Stimulated activated CD8-positive, alpha-beta memory T cell treated with anti-CD3 and anti-CD28 coated beads, Interleukin-15, amount 100 ng/mL, for 48 hours (primary cell): ENCODE results near the gene NPSR1.
"Not testable (repeated sequence)": the region's sequence is repeated elsewhere in the genome, so short reads cannot be mapped to it uniquely, and the experiment has no call there.

Experiments used
- DNase-seq, 2 donors: peaks; one replicate each; pipeline ENCODE4 v3.0.0-alpha.2; 2020; ENCODE audit warnings: low read depth in 2 of 2

Gene NPSR1, protein sequence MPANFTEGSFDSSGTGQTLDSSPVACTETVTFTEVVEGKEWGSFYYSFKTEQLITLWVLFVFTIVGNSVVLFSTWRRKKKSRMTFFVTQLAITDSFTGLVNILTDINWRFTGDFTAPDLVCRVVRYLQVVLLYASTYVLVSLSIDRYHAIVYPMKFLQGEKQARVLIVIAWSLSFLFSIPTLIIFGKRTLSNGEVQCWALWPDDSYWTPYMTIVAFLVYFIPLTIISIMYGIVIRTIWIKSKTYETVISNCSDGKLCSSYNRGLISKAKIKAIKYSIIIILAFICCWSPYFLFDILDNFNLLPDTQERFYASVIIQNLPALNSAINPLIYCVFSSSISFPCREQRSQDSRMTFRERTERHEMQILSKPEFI

DNA sequence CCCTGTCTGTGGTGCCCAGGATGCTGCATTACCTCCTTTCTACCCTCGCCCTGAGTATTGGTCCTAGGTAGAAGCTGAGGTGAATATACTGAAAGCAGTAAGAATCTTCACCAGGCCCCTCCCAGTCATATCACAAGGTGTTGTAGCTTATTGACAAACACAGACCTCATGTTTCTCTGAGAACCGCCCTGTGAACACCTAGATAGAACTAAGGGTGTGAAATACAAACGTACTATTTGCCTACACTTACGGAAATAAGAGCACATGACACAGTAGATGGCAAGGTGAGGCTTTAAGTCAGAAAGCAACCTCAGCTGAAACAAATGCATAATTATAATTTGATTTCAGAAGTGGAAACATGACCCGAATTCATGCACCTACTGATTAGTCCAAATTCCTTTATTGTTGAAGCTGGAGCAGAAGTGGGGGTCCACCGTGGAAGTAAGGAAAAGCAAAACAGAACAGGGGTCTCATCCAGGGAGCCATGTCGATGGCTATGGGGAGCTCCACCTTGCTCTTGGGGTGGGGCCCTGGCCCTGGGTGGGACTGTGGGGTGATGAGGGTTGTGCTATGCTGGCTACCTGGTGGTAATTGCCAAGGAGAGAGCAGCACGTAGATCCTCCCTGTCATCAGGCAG, at the start of gene NPSR1:
Gene NPSR1, plus strand, starts transcription at position 587 of the 637 bp plus-strand sequence. CDS start 195 bp downstream, outside the sequence.
- DNase-seq, result no peak

DNA sequence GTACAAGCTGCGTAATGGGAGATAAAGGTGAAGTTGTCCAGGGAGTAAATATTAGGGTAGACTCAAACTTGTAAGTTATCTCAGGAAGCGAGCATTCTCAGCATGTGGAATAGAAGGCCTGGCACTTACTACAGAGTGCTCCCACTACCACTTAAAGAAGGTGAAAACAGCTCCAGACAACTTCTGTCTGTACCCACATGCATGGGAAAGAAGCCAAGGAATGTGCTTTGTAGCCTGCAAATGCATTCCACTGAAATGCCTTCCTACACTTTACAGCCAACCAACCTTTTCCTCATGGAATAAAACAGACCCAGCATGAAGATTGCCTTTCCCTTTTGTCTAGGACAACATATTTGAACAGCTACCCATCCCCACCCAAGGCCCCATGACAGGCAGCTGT, 45.4 kb upstream of the NPSR1 start:
- DNase-seq, result no peak

DNA sequence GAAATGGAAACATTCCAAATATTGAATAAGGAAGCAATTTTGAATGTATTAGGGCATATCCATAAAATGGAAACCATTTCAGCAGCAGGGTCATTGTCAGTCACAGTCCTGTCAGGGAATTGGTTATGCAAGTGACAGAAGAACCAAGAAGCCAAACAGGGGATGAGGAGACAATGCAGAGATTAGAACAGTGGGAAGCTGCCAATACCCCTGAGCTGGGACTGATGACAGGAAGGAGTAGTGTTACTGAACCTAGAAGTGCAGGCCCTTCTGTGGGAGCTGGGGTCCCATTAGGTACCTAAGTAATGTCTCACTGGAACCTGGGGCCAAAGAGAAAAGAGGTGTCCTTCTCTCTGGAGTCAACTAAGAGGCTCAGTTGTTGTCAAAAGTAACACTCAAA, 37.6 kb upstream of the NPSR1 start:
- no peak for DNase-seq

DNA sequence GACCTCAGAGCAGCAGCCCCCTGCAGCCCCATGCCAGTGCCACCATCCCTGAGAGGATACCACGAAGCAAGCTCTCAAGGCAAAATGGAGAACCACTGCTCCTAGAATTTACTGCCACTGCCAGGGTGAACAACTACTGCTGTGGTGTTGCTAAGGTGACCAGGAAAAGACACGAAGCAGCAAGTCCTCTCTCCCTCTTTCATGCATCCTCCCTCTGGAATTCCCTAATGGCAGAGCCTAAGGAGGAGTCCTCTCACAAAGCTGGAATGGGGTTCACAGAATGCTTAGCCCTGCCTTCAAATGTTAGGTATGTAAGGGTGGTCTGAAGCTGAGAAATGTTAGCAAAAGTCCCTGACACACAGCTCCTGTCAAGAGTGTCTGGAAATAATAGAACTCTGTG, 35.8 kb upstream of the NPSR1 start:
- DNase-seq, result no peak

DNA sequence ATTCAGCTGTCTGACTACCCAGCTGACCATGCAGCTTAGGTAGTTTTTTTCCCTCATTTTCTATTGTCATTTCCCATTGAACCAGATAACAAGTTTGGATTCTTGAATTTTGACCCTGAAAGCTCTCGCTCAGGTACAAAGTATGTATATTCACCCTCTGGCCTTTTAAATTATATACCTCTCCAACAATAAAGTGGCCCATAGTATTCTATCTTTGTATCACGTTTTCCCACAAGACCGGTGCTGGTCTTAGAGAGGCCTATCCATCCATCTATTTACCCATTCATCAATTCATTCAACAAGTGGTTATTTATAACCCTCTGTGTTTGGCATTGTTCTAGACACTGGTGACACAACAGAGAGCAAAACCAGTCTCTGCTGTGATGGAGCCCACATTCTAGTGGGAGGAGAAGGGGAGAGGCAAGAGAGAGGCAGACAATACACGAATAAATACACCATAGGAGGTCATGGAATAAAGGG, 35.2 kb upstream of the NPSR1 start:
- DNase-seq, result no peak

DNA sequence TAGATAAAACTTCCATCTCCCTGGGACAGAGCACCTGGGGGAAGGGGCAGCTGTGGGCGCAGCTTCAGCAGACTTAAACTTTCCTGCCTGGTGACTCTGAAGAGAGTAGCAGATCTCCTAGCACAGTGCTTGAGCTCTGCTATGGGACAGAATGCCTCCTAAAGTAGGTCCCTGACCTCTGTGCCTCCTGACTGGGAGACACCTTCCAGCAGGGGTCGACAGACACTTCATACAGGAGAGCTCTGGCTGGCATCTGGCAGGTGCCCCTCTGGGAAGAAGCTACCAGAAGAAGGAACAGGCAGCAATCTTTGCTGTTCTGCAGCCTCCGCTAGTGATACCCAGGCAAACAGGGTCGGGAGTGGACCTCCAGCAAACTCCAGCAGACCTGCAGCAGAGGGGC, 29.4 kb upstream of the NPSR1 start:
- DNase-seq, result not testable (repeated sequence)

DNA sequence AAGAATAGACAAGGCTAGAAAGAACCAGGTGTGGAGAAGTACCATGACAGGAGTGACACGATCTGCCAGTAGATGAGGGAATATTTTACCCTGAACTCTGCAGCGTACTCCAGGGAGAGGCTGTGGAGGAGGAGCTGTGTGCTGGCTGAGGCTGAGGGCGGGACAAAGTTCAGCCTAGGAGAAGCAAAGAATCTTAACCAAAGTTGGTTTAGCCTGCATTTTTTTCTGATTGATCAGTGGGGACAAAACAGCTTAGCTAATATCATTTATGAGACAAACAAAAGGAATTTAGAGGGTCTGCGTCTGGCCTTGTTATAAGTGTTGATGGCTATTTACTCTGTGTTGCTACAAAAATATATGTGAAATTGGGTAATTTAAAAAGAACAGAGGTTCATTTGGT, 5.2 kb upstream of the NPSR1 start:
- DNase-seq, result no peak

DNA sequence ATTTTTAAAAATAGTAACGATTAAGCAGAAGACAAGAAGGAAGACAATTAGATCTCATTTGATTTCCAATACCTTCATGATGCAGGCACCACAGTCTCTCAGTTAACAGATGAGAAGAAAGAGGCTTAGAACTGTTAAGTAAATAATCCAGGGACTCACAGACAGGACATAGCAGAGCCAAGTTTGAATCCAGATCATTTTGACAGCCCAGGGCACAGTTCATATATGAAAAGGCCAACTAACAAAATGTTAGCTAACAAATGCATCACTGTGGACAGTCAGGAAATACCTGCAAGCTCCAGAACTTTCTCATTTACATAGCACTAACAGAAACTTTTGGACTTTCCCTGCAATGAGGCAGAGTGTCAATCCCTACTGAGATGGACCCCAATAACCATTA, 4.2 kb upstream of the NPSR1 start:
- DNase-seq, result no peak

DNA sequence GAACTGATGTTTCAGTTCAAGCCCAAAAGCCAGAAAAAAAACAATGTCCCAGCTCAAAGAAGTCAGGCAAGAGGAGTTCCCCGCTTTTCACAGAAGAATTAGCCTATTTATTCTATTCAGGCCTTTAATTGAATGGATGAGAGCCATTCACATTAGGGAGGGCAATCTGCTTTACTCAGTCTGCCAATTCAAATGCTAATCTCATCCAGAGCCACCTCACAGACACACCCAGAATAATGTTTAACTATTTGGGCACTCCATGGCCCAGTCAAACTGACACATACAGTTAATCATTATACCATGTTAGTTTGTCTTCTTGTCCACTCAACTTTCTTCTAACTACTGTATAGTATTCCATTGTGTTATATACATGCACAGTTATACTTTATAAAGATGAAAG, 2.6 kb upstream of the NPSR1 start:
- no peak for DNase-seq

DNA sequence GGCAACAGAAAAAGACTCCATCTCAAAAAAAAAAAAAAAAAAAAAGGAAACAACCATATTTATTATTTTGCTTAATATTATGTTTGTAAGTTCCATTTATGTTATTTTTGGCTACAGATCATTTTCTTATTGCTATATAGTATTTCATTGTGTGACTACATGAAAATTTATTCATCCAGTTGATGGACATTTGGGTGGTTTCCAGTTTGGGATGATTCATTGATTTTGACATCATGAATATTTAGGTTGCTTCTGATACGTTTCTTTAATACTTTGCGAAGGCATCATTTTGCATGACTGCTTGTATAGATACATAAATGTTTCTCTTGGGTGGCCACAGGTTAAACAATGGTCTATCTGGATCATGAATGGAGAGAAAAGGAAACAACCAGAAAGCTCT, 2.0 kb upstream of the NPSR1 start:
- no peak for DNase-seq

DNA sequence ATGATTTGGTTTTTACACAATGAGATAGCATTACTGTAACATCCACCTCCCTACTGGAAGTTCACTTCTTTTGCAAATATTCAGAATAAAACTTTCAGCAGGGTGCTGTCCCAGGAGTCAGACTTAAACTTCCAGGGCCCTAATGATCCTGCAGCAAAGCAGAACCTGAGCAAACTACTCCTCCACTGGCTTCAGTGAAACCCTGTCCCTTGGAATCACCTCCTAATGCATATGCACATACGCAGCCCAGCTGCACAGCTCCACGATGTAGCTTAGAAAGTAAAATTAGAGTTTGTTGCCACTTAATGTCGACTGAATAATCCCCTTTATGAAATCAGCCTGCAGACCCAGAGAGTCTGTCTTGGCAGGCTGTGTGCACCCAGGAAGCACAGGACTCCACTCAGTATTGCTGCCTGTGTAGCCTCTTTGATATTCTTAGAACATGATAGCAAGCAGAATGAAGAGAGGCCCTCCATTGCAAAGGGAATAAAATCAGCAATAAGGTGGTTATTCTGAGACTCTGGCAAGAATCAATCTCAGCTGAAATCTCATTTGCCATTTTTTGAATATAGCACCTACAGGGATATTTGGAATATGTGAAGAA, 1.6 kb downstream of the NPSR1 start:
- DNase-seq, result no peak

DNA sequence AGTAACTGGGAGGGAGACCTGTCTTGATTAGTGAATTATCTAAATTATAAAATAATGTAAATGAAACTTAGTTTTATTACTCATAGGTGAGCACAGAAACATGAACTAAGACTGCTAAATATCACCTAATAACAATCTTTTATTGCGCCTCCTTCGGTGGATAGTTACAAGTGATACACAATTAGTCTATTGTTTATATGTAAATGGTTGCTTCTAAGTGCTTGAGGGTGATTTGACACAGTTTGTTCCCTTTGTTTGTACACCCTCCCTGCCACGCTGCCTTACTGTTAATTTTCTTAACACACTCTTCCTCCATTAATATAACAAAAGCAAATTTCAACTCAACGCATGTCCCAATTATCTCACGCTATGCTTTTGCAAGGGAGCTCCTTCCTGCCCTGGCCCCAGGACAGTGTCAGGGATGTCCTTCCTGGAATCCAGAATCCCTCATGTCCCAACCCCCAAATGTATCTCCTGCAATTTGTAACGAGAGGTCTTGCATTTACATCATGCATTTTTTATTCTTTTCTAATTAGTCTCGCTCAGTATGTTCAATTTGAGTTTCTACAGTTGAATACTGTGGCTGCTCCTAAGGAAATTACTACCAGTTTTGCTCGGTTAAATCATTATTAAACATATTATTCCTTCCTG, 4.2 kb downstream of the NPSR1 start:
- DNase-seq, result no peak

DNA sequence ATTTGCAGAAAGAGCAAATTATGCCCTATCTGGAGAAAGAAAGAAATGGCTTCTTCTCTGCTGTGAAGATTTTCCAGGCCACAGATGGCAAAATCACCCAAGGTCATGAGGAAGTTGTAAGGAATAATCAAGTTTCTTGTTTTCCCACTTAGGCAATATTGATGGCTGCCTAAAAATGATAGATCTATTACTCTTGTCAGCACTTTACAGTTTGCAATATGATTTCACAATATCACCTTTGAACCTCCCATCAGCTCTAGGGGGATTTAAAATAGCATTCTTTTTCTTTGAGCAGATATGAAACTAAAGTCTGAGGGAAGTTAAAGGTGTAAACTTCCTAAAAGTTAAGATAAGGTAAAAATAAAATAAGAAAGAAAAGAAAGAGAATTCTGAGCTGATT, 6.7 kb downstream of the NPSR1 start:
- no peak for DNase-seq

DNA sequence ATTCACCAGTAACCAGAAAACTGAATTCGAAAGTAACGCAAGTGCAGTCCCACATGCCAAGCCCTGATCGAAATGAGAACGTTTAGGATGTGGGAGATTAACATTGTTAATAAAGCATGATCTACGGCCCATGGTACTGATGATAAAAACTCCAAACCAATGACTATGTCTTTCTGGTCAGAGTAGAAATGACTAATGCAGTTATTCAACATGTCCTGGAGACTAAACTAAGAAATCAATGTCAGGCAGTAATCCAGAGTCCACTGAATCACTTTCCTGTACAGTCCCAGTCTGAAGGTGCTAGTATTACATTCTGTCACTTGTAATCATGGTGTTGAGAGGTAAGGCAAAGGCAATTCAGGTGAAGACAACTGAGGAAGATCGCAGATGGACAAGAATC, 14.4 kb downstream of the NPSR1 start:
- DNase-seq, result no peak

DNA sequence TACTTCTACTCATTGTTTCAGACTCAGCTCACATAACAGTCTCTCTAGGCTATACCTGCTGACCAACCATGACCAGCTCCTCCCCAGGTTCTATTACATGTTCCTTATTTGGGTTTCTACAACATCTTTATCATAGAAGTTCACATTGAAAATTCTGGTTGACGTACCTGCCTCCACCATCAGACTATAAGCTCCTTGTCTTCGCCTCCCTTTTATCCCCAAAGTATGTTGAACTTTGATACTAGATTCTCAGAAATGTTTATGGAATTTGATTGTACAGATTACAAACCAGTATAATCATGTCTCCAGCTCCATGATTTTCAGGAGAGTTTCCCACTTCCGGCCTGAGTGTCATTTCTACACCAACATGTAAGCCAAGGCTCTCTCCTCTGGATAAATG, 15.0 kb downstream of the NPSR1 start:
- DNase-seq, result no peak

DNA sequence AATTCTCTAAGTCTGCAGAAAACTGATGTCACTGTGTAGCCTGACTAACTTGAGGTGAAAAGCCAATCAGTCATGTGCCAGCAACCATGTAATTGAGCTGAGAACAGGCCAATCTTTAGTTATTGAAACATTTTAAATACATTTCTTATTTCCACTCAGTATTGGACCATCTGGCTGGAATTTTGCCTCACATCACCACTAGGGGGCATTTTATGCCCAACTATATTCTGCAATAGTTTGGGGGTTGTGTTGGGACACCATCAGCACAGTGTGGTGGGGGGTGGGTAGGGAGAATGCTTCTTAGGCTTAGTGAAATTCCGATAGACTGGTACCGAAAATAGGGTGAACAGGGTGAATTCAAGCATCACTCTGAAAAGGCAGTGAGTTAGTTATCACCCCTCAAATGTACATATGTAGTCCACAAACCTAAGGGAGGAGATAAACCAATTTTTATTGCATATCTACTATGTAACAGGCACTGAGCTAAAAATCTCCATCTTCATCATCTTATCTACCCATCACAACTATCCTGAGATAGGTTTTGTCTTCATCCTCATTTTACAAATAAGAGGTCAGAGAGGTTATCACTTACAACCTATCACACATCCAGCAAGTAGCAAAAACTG, 17.8 kb downstream of the NPSR1 start:
- DNase-seq, result no peak

DNA sequence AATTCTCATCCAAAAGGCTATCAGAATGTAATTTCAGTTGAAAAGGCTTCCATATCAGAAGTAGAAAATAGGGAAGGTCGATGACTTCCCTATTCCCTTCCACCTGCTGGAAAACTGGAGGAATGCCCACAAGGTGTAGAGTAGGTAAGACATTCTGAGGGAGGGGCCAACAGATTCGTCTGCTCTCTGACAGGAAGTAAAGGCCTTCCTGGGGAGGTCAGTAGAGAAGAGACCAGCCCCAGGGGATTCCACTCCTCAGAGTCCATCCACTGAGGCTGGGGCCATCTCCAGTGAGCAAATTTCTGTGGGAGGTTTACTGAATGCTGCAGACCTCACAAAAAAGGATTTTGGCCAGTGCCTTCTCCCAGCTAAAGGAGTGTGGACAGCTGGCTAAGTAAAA, 19.5 kb downstream of the NPSR1 start:
- DNase-seq, result no peak

DNA sequence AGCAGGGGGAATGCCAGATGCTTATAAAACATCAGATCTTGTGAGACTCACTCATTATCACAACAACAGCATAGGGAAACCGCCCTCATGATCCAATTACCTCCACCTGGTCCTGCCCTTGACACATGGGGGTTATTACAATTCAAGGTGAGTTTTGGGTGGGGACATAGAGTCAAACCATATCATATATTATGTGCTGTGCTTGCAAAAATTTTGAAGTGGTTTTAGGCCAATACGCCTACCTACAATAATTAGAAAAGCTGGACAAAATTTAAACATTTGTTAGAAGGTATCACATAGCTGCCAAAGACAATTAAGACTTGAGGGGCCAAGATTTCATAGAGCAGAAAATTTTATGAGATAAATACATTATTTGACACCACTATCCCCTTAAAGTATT, 29.5 kb downstream of the NPSR1 start:
- DNase-seq, result no peak

DNA sequence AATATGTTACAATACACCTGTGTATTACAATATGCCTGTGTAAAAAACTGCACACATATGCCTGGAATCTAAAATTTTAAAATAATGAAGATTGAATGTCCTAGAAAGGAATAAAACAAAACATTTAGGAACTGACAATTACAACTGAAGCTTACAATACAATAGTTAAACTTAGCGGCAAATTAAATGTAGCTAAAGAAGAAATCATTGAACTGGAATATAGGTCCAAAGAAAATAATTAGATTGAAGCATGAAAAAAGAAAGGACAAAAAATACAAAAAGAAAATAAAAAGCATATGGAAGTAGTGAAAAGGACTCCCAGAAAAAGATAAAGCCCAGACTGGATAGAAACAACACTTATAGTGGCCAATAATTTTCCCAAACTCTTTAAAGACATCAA, 38.4 kb downstream of the NPSR1 start:
- DNase-seq, result no peak

DNA sequence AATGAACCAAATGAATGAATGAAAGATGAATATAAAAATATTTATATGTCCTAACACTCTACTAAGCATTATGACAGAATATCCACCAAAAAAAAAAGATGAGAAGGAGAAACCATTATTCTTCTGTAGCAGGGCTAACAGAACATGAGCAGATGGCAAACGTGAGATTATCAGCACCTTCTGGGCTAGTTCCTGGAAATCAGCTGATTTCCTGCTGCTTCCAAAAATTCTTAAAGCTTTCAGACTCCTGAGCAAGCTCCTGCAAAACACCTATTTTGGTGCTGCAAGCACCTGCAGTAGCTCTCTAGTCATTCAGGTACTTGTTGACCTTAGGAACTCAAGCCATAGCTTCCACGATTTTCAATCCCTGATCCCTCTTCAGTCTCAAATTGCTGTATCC, 51.8 kb downstream of the NPSR1 start:
- no peak for DNase-seq

DNA sequence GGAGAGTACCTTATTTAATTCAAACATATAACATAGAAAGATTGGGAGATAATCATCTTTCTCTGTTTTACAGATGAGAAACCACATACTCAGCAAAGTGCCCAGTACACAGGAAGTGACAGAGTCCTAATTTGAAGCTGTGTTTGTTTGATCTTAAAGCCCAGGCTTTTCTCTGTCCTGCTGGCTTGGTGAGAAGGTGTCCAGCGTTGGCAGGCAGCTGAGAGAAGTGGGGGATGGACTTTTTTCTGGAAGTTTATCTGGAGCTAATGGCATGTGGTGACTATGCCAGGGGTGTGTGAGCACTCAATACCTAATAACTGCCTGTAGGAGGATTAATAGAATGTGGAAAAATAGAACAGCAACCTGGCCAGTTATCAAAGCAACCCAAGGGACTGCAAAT, 60.8 kb downstream of the NPSR1 start:
- no peak for DNase-seq

DNA sequence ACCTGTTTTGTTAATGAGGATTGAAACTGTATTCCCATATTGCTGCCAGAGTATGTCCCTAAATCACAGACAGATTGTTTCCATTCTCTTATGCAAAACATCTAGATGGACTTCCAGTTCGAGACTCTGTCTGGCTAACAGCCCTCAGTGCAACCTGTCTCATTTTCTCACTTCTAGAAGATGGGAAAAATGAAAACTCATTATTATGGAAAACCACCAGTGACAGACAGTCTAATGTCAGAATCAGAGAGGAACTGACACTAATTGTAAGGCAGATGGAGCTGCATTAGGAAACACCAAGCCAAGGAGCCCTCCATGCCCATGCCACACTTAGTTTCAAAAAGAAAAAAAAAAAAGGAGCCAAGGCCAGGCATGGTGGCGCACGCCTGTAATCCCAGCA, 61.6 kb downstream of the NPSR1 start:
- no peak for DNase-seq
